Testis (tissue), 2 donors: ENCODE results near the gene CTCF.

Source experiments
- CTCF ChIP-seq, 3 experiments: fragments of 450-650 bp in 2 of 3; fragments of 200-600 bp in 1 of 3; sonication (generic) in 1 of 3; IDR thresholded peaks; one replicate each; pipeline ENCODE4 v1.5.1; 2016 to 2019; ENCODE audit warnings: antibody characterized with exemption in 3 of 3, mild to moderate bottlenecking in 2 of 3, moderate library complexity in 1 of 3
- POLR2A ChIP-seq: fragments of 450-650 bp; IDR thresholded peaks from one replicate; pipeline ENCODE4 v1.6.1; 2017; ENCODE audit warnings: antibody characterized with exemption, mild to moderate bottlenecking, moderate library complexity

- TF ChIP-seq CTCF (IDR thresholded peaks at IDR 0.05) (no peak), POLR2A (no peak)
These were observed 3.5 kb upstream of the CTCF start for GRCh38 chr16:67558859-67559258.
